Activated naive CD8-positive, alpha-beta T cell treated with anti-CD3 and anti-CD28 coated beads, Interleukin-2, amount 50 U/mL, for 24 hours (primary cell): Measurements from ENCODE around the gene ACVR2B.

Source experiments
- ATAC-seq: fragments of 150-1000 bp; cut with Tn5 transposase; one replicate; pipeline ENCODE4 v1.10.0; 2021
- DNase-seq: peaks from one replicate; pipeline ENCODE4 v3.0.0; 2021
- H3K27ac Mint-ChIP-seq: one replicate; pipeline ENCODE4 v1.8.0; 2021; ENCODE audit warnings: mild to moderate bottlenecking, mixed read lengths
- H3K27me3 Mint-ChIP-seq: one replicate; pipeline ENCODE4 v1.8.0; 2021; ENCODE audit warnings: mixed read lengths
- H3K36me3 Mint-ChIP-seq: one replicate; pipeline ENCODE4 v1.8.0; 2021; ENCODE audit warnings: low read depth, mixed read lengths
- H3K4me1 Mint-ChIP-seq: one replicate; pipeline ENCODE4 v1.8.0; 2021; ENCODE audit warnings: mixed read lengths
- H3K4me3 Mint-ChIP-seq: one replicate; pipeline ENCODE4 v1.8.0; 2021; ENCODE audit warnings: mild to moderate bottlenecking, moderate library complexity, mixed read lengths
- H3K9me3 Mint-ChIP-seq: one replicate; pipeline ENCODE4 v1.8.0; 2021; ENCODE audit warnings: mixed read lengths

The ACVR2B gene

DNA sequence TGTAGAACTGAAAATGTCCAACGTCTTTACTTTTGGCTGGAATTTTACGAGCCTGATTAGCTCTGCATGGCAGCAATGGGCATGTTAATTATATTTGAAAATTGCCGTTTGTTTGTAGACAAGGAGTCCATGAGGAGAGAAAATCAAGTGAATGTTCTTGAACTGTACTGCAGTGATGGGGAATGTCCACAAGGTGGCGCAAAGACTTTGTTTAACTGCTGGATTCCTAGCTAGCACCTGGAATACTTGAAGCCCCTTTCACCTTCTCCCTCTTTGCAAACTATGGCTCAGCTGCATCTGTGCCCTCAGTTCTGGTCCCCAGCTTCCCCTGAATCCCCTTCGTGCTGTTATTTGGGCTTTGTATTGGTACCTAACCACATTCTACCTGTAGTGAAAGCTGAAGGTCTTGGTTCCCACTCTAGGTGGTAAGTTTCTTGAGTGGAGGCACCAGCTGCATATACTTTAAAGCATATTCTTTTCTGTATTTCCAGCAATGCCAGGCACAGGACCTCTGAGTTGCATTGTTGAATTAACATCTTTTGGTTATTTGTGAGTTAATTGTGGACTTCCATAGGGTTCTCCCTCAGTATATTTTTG is 67.8 kb downstream of the ACVR2B start:
- peak; percentile 60 for DNase-seq
- Mint-ChIP-seq H3K27ac (no peak overlapping the region), H3K4me3 (no peak overlapping the region), H3K36me3 (peaks cover 24% of the 10 kb centered on the region), H3K4me1 (peaks cover 24% of the 10 kb centered on the region), H3K9me3 (no peaks in the 10 kb centered on the region), H3K27me3 (no peaks in the 10 kb centered on the region)
- ATAC-seq: no peak

GRCh38 chr3:38522002-38522401 is 68.3 kb downstream of the ACVR2B start:
- DNase-seq: no peak
- Mint-ChIP-seq H3K4me3 (no peak overlapping the region), H3K27ac (no peak overlapping the region), H3K4me1 (peaks cover 24% of the 10 kb centered on the region), H3K9me3 (no peaks in the 10 kb centered on the region), H3K27me3 (no peaks in the 10 kb centered on the region), H3K36me3 (peaks cover 22% of the 10 kb centered on the region)
- ATAC-seq: no peak

DNA sequence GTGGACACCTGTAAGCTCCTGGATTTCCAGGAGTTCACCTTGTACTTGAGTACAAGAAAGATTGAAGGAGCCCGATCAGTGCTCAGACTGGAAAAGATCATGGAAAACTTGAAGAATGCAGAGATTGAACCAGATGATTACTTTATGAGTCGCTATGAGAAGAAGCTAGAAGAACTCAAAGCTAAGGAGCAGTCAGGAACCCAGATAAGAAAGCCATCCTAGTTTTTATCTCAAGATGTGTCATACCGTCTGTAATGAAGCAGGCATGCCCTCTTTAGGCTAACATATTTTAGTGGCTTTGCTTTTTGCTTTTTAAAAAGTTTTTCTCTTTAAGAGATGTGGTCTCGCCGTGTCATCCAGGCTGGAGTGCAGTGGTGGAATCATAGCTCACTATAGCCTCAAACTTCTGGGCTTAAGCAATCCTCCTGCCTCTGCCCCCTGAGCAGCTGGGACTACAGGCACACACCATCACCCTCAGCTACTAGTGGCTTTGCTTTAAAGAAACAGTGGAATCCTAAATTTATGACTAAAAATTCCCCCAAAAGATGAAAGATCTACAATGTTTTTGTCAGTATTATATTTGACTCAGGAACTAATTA is 70.5 kb downstream of the ACVR2B start:
- H3K9me3 Mint-ChIP-seq: no peaks in the 10 kb centered on the region
- H3K27ac Mint-ChIP-seq: no peak overlapping the region
- peaks cover 15% of the 10 kb centered on the region for H3K4me1 Mint-ChIP-seq

GRCh38 chr3:38526792-38527191 is 73.1 kb downstream of the ACVR2B start:
- Mint-ChIP-seq H3K4me3 (no peak overlapping the region), H3K27me3 (no peaks in the 10 kb centered on the region), H3K9me3 (no peaks in the 10 kb centered on the region), H3K27ac (no peak overlapping the region), H3K4me1 (no peaks in the 10 kb centered on the region), H3K36me3 (peaks cover 31% of the 10 kb centered on the region)
- DNase-seq (no peak), ATAC-seq (no peak)

More for the DNA sequence above, 70.5 kb downstream of the ACVR2B start:
- no peak overlapping the region for H3K4me3 Mint-ChIP-seq
- ATAC-seq: no peak
- H3K27me3 Mint-ChIP-seq: no peaks in the 10 kb centered on the region
- no peak for DNase-seq
- H3K36me3 Mint-ChIP-seq: peaks cover 29% of the 10 kb centered on the region

DNA sequence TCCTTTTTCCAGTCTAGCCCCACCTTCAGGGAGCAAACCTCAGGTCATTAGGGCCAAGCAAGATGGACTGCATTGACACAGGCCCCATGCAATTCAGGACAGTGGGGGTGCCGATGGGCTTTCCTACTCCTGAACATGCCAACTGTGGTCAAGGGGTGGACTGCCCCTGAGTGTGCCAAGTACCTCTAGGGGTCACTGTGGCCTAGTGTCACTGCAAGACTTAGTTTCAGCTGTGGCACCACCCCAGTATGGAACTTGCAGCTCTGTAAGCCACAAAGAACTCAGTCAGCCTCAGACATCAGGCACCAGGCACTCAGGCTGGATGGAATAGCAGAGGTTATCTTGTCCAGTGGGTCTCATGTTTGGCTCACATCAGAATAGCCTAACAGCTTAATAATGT is 74.8 kb downstream of the ACVR2B start:
- Mint-ChIP-seq H3K27ac (no peak overlapping the region), H3K36me3 (peaks cover 33% of the 10 kb centered on the region), H3K9me3 (no peaks in the 10 kb centered on the region), H3K4me1 (no peaks in the 10 kb centered on the region), H3K27me3 (no peaks in the 10 kb centered on the region), H3K4me3 (no peak overlapping the region)
- no peak for ATAC-seq
- DNase-seq: no peak

GRCh38 chr3:38532529-38532928 is 78.8 kb downstream of the ACVR2B start:
- Mint-ChIP-seq H3K9me3 (no peaks in the 10 kb centered on the region), H3K36me3 (peaks cover 14% of the 10 kb centered on the region), H3K4me1 (peaks cover 5% of the 10 kb centered on the region), H3K27me3 (no peaks in the 10 kb centered on the region), H3K4me3 (no peak overlapping the region), H3K27ac (no peak overlapping the region)
- ATAC-seq (no peak), DNase-seq (no peak)

- H3K36me3 Mint-ChIP-seq: peaks cover 9% of the 10 kb centered on the region
These were observed 79.7 kb downstream of the ACVR2B start for GRCh38 chr3:38533285-38533976.

GRCh38 chr3:38534180-38534579 is 80.5 kb downstream of the ACVR2B start:
- peaks cover 9% of the 10 kb centered on the region for H3K36me3 Mint-ChIP-seq
- ATAC-seq: no peak
- no peak overlapping the region for H3K27ac Mint-ChIP-seq
- no peak for DNase-seq
- peaks cover 5% of the 10 kb centered on the region for H3K4me1 Mint-ChIP-seq
- H3K9me3 Mint-ChIP-seq: no peaks in the 10 kb centered on the region
- no peaks in the 10 kb centered on the region for H3K27me3 Mint-ChIP-seq
- H3K4me3 Mint-ChIP-seq: no peak overlapping the region

More at GRCh38 chr3:38533285-38533976, 79.7 kb downstream of the ACVR2B start:
- Mint-ChIP-seq H3K9me3 (no peaks in the 10 kb centered on the region), H3K27me3 (no peaks in the 10 kb centered on the region), H3K27ac (no peak overlapping the region), H3K4me1 (peaks cover 5% of the 10 kb centered on the region), H3K4me3 (no peak overlapping the region)
- DNase-seq (no peak), ATAC-seq (no peak)

- H3K27me3 Mint-ChIP-seq: no peaks in the 10 kb centered on the region
- no peak overlapping the region for H3K4me3 Mint-ChIP-seq
- DNase-seq (no peak), ATAC-seq (no peak)
- H3K27ac Mint-ChIP-seq: no peak overlapping the region
- peaks cover 5% of the 10 kb centered on the region for H3K4me1 Mint-ChIP-seq
- no peaks in the 10 kb centered on the region for H3K9me3 Mint-ChIP-seq
- peaks cover 9% of the 10 kb centered on the region for H3K36me3 Mint-ChIP-seq
These were observed 80.9 kb downstream of the ACVR2B start for GRCh38 chr3:38534604-38535003.

DNA sequence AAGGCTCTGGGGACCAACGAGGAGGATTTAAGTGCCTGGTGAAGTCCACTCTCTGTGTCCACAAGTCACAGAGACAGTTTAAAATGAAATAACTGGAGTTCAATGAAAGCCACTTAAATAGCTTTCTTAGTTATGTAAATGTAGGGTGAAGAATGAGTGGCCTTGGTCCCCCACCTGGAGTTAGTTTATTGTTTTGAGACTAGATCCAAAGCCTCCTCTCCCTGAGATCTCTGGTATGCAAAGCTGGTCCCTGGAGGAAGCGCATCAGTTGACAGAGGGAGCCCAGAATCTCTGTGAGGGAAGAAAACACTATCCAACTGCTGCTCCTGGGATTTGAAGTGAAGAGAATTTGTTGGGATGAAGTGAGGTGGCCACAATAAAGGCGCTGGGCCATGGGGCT is 83.0 kb downstream of the ACVR2B start:
- Mint-ChIP-seq H3K9me3 (no peaks in the 10 kb centered on the region), H3K27me3 (no peaks in the 10 kb centered on the region), H3K4me1 (peaks cover 5% of the 10 kb centered on the region), H3K36me3 (peaks cover 5% of the 10 kb centered on the region), H3K4me3 (no peak overlapping the region), H3K27ac (no peak overlapping the region)
- DNase-seq (no peak), ATAC-seq (no peak)

GRCh38 chr3:38538773-38539353 is 85.2 kb downstream of the ACVR2B start:
- DNase-seq: no peak
- no peak overlapping the region for H3K27ac Mint-ChIP-seq
- no peaks in the 10 kb centered on the region for H3K27me3 Mint-ChIP-seq
- H3K4me3 Mint-ChIP-seq: no peak overlapping the region
- H3K36me3 Mint-ChIP-seq: peaks cover 3% of the 10 kb centered on the region
- H3K4me1 Mint-ChIP-seq: peaks cover 5% of the 10 kb centered on the region
- H3K9me3 Mint-ChIP-seq: no peaks in the 10 kb centered on the region
- ATAC-seq: no peak

- Mint-ChIP-seq H3K36me3 (no peaks in the 10 kb centered on the region), H3K27me3 (no peaks in the 10 kb centered on the region), H3K27ac (no peak overlapping the region), H3K9me3 (no peaks in the 10 kb centered on the region), H3K4me1 (no peaks in the 10 kb centered on the region), H3K4me3 (no peak overlapping the region)
- DNase-seq (no peak), ATAC-seq (no peak)
These were observed 88.1 kb downstream of the ACVR2B start for GRCh38 chr3:38541806-38542205.
